RKO (cell line): ENCODE results near the gene SLC51A.
"Not testable (repeated sequence)": the region's sequence is repeated elsewhere in the genome, so short reads cannot be mapped to it uniquely, and the experiment has no call there.

Source experiments
- DNase-seq: peaks from one replicate; pipeline ENCODE4 v3.0.0-alpha.2; 2016; ENCODE audit warnings: low spot score

Gene SLC51A

DNA sequence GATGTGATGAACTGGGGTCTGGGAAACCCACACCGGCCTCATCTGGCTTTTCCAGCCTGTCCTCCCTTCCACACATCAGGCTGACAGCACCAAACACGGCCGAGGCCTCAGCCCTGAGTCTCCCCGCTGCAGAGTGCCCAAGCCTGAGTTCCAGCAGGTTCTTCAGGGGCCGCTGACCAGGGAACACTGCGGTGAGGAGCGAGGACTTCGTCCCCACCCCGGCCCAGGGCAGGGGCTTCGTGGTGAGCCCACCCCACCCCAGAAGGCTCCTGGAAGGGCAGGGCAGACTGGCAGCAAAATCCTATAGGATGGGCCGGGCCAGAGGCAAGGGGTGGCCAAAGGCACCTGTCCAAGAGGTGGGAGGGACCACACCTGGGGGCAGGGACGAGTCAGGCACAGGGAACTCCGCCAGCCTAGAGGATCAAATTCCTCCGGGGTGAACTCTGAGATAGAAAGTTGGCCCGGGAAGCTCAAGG, at the start of gene SLC51A:
TSS of gene SLC51A (plus strand) at position 446 of the 476 bp plus-strand sequence. CDS start 179 bp downstream, outside the sequence.
- DNase-seq = no peak

- no peak for DNase-seq
Observed at GRCh38 chr3:196166741-196167140, 49.6 kb upstream of the SLC51A start.

DNA sequence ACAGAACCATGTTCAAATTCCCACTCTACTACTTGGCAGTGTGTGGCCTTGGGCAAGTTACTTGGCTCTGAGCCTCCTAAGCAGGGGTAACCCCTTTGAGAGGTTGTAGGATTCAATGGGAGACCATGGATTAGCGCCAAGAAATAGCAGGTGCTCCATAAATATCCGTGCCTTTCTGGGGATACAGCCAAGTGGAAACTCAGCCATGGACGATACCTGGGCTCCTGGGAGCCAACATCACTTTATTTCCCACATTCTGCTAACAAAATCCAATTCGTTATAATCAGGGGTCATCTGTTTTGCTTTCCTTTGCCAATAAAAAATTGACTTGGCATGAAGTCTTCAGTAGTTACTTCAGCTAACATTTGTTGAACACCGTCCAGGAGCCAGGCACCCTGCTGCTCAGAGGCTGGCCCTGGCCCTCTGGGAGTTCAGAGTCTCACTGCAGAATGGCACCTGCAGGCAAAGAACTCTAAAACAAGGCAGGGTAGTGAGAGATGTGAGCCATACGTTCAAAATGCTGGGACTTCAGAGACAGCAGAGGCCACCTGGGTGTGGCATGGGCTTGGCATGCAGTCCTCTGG, 47.4 kb upstream of the SLC51A start:
- no peak for DNase-seq

- no peak for DNase-seq
Observed at GRCh38 chr3:196169836-196170240, 46.5 kb upstream of the SLC51A start.

DNA sequence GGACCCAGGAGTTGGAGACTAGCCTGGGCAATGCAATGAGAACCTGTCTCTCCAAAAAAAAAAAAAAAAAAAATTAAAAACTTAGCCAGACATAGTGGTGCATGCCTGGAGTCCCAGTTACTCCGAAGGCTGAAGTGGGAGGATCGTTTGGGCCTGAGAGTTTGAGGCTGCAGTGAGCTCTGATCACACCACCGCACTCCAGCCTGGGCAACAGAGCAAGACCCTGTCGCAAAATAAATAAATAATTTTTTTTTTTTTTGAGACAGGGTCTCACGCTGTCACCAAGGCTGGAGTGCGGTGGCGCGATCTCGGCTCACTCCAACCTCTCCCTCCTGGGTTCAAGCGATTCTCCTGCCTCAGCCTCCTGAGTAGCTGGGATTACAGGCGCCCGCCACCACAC, 46.0 kb upstream of the SLC51A start:
- DNase-seq = not testable (repeated sequence)

DNA sequence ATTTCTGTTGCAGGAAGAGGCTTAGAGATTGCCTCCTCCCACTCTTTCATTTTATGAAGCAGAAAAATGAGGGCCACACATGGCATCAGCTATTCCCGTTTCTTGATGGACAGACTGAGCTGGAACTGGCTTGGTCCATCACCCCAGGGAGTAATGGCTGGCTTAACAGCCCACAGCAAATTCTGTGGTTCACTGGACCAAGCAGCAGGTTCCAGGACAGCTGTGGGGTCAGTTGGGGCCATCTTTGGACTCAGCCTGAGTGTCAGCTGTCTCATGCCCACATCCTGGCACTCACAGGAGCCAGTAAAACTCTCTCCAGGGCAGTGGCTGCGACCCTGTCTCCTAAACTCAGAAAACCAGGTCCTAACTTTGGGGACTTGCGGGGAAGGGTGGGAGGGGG, 41.7 kb upstream of the SLC51A start:
- no peak for DNase-seq

GRCh38 chr3:196175116-196175625, 41.2 kb upstream of the SLC51A start:
- no peak for DNase-seq

DNA sequence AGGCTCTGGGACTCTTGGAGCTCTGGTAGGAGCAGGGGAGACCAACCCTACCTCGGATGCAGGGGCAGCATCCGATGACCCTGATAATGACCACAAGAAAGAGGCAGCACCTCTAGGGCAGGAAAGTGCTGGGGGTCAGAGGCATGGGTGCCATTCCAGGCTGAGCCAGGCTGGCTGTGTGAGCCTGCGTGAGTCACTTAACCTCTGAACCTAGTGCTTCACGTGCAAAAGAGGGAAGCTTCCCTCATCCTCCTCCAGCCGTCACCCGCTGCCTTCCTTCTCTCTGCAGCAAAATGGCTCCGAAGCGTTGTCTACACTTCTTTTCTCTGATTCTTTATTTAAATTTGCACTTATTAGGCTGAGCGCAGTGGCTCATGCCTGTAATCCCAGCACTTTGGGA, 40.6 kb upstream of the SLC51A start:
- DNase-seq = no peak

GRCh38 chr3:196177567-196177966, 38.8 kb upstream of the SLC51A start:
- no peak for DNase-seq

GRCh38 chr3:196177967-196178366, 38.4 kb upstream of the SLC51A start:
- no peak for DNase-seq

GRCh38 chr3:196178993-196179379, 37.3 kb upstream of the SLC51A start:
- DNase-seq = no peak

DNA sequence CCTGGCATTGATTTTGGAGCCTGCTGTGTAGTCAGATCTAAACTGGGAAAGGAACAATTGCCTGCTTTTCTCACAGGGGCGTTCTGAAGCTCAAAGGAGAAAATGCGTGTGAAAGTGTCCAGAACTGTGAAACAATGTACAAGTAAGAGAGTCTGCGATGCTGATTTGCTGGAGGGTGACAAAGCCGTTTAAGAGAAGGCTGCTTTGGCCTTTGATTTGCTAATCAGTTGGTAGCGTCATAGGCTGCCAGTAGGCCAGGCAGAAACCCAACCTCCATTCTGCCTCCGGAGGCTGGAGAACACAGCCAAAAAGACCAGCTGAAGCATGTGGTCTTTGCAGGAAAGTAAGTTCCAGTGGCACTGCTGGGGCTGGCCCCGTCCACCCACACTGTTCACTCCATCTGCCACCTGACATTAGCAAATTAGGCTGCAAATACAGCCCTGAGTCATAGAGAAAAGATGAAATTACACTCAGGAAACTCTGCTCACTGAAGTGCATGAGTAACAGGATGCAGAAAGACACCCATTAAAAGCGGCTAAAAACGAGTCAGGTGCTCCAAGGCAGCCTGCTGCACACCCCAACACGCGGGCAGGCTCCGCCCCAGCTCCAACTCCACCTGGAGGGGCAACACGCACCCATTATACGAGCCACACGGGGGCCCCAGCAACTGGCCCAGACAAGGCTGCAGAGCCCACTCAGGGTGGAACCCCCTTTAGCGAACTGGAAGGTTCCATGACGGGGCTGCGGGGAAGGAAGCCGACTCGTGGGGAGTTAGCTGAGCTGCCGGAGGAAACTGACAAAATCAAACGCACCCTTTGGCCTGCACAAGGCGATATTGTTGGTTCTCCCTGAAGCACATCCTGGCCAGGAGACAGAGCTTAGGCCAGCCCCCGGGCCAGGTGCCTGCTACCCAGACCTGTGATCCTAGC, 36.7 kb upstream of the SLC51A start:
- DNase-seq = peak; percentile 71

- DNase-seq = no peak
Observed at GRCh38 chr3:196180346-196180745, 36.0 kb upstream of the SLC51A start.

GRCh38 chr3:196181127-196181546, 35.2 kb upstream of the SLC51A start:
- no peak for DNase-seq

GRCh38 chr3:196184169-196184432, 32.2 kb upstream of the SLC51A start:
- DNase-seq = not testable (repeated sequence)

GRCh38 chr3:196184881-196185280, 31.5 kb upstream of the SLC51A start:
- no peak for DNase-seq

GRCh38 chr3:196186651-196187573, 29.4 kb upstream of the SLC51A start:
- no peak for DNase-seq

DNA sequence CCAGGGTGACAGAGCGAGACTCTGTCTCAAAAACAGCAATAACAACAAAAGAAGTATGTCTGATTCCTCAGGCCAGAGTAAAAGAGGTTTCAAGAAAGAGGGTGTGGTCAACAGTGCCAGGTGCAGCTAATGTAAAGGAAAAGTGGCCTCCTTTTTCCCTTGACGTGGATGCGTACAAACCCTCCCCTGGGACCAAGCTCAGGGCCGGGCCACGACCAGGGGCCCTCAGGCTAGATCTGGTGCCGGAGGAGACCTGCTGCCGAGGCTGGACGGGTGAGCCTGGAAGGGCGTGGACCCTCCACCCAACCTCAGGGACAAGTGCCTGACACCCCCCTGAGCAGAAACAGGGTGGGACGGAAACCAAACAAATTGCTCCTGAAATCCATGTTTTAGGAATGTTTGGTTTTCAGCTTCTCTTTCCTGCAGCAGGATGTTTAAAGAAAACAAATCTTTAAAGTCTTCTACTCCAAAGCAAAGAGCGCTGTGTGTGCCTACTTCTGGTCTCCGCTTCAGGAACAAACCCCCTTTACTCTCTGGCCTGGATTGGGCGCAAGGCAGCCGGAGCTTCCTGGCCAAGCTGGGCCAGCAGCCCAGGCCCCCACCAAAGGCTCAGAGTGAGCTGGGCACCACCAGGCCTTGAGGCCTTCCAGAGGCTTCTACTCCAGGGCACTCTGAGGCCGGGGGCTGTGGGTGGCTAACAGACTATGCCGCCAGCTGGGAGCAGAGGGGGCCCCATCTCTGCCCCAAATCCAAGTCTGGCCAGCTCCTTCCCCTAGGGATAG, 26.6 kb upstream of the SLC51A start:
- no peak for DNase-seq

- no peak for DNase-seq
Observed at GRCh38 chr3:196192036-196192523, 24.3 kb upstream of the SLC51A start.

DNA sequence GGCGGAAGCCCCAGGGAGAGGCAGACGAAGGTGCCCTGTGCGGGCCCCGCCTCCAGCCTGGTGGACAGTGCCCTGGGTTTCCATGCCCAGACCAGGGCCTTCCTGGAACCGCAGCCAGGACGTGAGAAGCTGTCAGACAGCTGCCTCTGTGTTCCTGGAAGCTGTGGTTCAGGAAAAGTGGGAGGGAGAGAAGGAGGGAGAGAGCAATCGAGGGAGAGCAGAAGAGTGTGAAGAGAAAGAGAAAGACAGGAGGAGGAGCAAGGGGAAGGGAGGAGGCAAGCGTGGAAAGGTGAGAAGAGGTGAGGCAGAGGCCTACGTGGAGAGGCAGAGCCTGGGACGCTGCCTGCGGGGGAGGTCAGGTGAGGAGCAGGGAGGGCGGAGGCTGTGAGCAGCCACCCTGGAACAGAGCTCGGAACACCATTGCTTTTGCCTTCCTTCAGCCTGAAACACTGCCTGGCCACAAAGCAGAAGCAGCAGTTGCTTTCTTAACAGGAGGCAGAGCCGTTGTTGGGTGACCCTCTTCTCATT, 23.7 kb upstream of the SLC51A start:
- no peak for DNase-seq

DNA sequence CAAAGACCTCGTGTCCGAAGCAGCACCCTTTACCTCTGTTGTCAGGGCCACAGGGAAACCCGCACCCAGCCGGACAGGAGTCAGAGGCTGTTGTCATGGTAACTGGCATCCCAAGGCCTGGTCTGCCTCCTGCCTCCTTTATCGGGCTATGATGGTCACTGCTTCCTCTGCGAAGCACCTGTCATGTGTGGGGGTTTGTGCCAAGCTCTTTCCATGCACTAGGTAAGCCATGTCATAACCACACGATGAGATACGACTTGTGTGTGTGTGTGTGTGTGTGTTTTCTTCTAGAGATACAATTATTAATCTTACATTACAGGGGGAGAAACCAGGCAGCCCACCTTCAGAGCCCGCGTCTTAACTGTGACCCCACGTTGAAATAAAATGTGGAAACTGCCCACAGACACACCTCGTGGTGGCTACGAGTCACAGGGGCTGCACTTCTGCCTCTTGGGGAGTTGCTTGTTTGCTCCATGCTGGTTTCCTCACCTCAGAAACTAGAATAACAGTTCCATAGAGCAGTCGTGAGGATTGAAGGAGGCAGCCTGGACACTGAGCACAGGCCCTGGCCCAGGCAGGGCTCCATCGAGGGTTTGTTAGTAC, 23.1 kb upstream of the SLC51A start:
- no peak for DNase-seq
